Lower lobe of right lung (tissue), 2 donors: Measurements from ENCODE around the gene HOOK1. TPM values are rescaled to one million over a fixed set of nuclear protein-coding genes. Genes with fewer than 3 reads are reported as not detected.

Experiments
- ATAC-seq, 2 donors: fragments of 200-7000 bp; cut with Tn5 transposase; one replicate each; pipeline ENCODE4 v1.9.1; 2020 to 2022; ENCODE audit warnings: mild to moderate bottlenecking in 2 of 2, moderate library complexity in 2 of 2
- DNase-seq: peaks from one replicate; pipeline ENCODE4 v3.0.0-alpha.2; 2020
- H3K27ac ChIP-seq: fragments of 200-600 bp; one replicate; pipeline ENCODE4 v1.8.0; 2022
- H3K27me3 ChIP-seq: fragments of 200-600 bp; one replicate; pipeline ENCODE4 v1.8.0; 2022; ENCODE audit warnings: low read depth
- H3K36me3 ChIP-seq: fragments of 200-600 bp; one replicate; pipeline ENCODE4 v1.8.0; 2022; ENCODE audit warnings: mild to moderate bottlenecking
- H3K4me1 ChIP-seq: fragments of 200-600 bp; one replicate; pipeline ENCODE4 v1.8.0; 2022
- H3K4me3 ChIP-seq: fragments of 200-600 bp; one replicate; pipeline ENCODE4 v1.8.0; 2022; ENCODE audit warnings: mild to moderate bottlenecking
- H3K9me3 ChIP-seq: fragments of 200-600 bp; one replicate; pipeline ENCODE4 v1.8.0; 2022
- CTCF ChIP-seq: fragments of 200-600 bp; IDR thresholded peaks from one replicate; pipeline ENCODE4 v1.8.0; 2022; ENCODE audit warnings: antibody characterized with exemption, mild to moderate bottlenecking
- intact Hi-C: fragments of 100-400 bp; cut with DNase I; formaldehyde crosslinking; loops from one replicate; pipeline ENCODE4 v1.11.0; 2022
- long read RNA-seq: library from polyadenylated mRNA; unstranded; transcript quantifications from one replicate; pipeline ENCODE4 v2.0.0, GENCODE V29; 2021
- total RNA-seq: library from RNA; stranded (reverse); fragmentation: NEBNext Ultra II Directional; extraction: Animal tissue kit (Norgen Biotek cat#: 25700); gene quantifications from one replicate; pipeline ENCODE4 v1.2.1, GENCODE V29; 2021
- donor health status: DM: no; HTN: yes; CAD: no; lungs with severe emphysema.

The HOOK1 gene
- 14.7 TPM for total RNA-seq
- long read RNA-seq, full-length matches to known transcripts, result 5 of 13 reads
- long read RNA-seq, partial matches to known transcripts, result 4 of 13 reads
- long read RNA-seq, other reads (novel, unspliced or antisense), result 4 of 13 reads

GRCh38 chr1:59814901-59815825 lies at the start of gene HOOK1:
TSS of gene HOOK1 (plus strand) at chr1:59814949. CDS start at chr1:59815118, 169 bp downstream.
- H3K4me1 ChIP-seq, result peaks cover 9% of the 10 kb centered on the region
- peak within 1 kb of the TSS; percentile 57 for H3K4me3 ChIP-seq
- peak; percentile 55 to 61 for ATAC-seq
- H3K9me3 ChIP-seq, result no peaks in the 10 kb centered on the region
- peak within 1 kb of the TSS; percentile 78 for H3K27ac ChIP-seq
- DNase-seq, result no peak
- peaks cover 37% of the 10 kb centered on the region for H3K27me3 ChIP-seq
- no peak for TF ChIP-seq CTCF
- H3K36me3 ChIP-seq, result no peaks in the 10 kb centered on the region
- intact Hi-C loops, result no loop called here

GRCh38 chr1:59765011-59765730 lies 49.6 kb upstream of the HOOK1 start:
- Histone ChIP-seq H3K36me3 (no peaks in the 10 kb centered on the region), H3K27ac (no peak overlapping the region), H3K27me3 (no peaks in the 10 kb centered on the region), H3K4me1 (no peaks in the 10 kb centered on the region), H3K9me3 (no peaks in the 10 kb centered on the region), H3K4me3 (no peak overlapping the region)
- DNase-seq (no peak), ATAC-seq (no peak)
- TF ChIP-seq CTCF, result no peak
- intact Hi-C loops, result no loop called here

GRCh38 chr1:59766227-59766855 lies 48.4 kb upstream of the HOOK1 start:
- Histone ChIP-seq H3K27ac (no peak overlapping the region), H3K9me3 (no peaks in the 10 kb centered on the region), H3K27me3 (no peaks in the 10 kb centered on the region), H3K4me1 (no peaks in the 10 kb centered on the region), H3K4me3 (no peak overlapping the region), H3K36me3 (no peaks in the 10 kb centered on the region)
- no peak for TF ChIP-seq CTCF
- intact Hi-C loops, result no loop called here
- ATAC-seq (no peak), DNase-seq (no peak)

GRCh38 chr1:59767119-59767518 lies 47.6 kb upstream of the HOOK1 start:
- no peak overlapping the region for H3K27ac ChIP-seq
- no peak for DNase-seq
- H3K9me3 ChIP-seq, result no peaks in the 10 kb centered on the region
- TF ChIP-seq CTCF, result no peak
- H3K4me3 ChIP-seq, result no peak overlapping the region
- H3K4me1 ChIP-seq, result no peaks in the 10 kb centered on the region
- H3K36me3 ChIP-seq, result no peaks in the 10 kb centered on the region
- ATAC-seq, result no peak
- intact Hi-C loops, result no loop called here
- no peaks in the 10 kb centered on the region for H3K27me3 ChIP-seq
